ENCODE measurements around the gene DISP1.
A peak's percentile ranks its signal among the peaks of the same experiment; 100 is the strongest.

DISP1 gene, protein sequence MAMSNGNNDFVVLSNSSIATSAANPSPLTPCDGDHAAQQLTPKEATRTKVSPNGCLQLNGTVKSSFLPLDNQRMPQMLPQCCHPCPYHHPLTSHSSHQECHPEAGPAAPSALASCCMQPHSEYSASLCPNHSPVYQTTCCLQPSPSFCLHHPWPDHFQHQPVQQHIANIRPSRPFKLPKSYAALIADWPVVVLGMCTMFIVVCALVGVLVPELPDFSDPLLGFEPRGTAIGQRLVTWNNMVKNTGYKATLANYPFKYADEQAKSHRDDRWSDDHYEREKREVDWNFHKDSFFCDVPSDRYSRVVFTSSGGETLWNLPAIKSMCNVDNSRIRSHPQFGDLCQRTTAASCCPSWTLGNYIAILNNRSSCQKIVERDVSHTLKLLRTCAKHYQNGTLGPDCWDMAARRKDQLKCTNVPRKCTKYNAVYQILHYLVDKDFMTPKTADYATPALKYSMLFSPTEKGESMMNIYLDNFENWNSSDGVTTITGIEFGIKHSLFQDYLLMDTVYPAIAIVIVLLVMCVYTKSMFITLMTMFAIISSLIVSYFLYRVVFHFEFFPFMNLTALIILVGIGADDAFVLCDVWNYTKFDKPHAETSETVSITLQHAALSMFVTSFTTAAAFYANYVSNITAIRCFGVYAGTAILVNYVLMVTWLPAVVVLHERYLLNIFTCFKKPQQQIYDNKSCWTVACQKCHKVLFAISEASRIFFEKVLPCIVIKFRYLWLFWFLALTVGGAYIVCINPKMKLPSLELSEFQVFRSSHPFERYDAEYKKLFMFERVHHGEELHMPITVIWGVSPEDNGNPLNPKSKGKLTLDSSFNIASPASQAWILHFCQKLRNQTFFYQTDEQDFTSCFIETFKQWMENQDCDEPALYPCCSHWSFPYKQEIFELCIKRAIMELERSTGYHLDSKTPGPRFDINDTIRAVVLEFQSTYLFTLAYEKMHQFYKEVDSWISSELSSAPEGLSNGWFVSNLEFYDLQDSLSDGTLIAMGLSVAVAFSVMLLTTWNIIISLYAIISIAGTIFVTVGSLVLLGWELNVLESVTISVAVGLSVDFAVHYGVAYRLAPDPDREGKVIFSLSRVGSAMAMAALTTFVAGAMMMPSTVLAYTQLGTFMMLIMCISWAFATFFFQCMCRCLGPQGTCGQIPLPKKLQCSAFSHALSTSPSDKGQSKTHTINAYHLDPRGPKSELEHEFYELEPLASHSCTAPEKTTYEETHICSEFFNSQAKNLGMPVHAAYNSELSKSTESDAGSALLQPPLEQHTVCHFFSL (N-terminal part only)

DNA sequence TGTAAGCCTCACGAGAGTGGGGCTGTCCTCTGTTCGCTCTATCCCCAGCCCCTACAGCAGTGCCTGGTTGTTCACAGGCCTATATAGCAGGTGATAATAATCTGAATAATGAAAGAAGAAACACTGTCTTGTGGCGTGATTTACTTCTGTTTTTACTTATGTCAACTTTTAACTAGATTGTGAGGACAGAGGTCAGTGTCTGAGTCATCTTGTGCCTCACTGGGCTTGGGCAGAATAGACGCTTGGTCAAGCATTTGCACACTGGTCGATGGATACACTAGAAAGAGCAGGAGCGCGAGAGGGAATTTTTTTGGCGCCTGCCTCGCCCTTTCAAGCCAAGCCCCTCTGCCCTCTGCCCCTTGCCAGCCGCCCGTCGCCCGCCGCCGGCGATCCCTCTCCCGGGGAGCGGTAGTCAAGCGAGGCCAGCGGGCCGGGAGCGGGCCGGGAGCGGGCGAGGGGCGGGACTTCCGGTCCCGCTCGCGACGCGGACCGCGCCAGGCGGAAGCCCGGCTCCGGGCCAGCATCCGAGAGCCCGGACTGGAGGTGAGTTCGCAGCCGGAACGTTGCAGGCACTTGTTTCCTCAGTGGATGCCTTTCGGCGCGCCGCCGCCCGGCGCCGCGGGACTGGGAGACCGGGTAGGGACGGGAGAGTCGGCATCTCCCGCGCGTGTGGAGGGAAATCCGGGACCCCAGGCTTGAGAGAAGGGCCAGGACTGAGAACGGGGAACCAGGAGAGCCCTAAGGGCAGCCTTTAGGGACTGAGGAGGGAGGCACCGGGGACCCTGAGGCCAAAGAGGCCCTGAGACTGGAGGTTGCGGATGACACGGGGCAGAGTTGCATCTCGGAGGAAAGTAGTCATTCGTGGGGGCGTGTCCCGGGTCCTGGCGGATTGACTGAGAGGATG is at the start of gene DISP1:
Gene DISP1 (plus strand): TSS at position 504 of the 904 bp plus-strand sequence. CDS start 127,785 bp downstream, outside the sequence.
- DNase-seq (ENCODE audit: low read depth in 2 of 2, low spot score in 1 of 2) = peak; percentile 47 to 50

DNA sequence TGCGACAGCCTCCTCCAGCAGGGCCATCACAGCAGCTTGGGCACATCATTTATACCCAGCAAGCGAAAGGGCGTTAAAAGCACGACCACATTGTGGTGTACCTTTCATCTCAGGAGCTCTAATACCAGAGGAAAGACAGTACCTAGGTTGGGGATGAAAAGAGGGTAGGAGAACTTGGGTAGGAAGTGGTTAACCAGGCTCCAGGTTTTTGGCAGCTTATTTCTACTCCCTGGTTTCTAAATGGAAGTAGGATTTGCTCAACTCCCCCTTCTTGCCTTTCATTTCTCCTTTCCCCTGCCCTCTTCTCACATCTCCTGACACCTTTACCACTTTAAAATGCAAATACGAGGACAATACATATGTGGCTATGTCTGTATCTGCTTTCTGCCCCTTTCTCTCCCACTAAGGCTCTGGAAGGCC is 47.7 kb upstream of the DISP1 start:
- DNase-seq (ENCODE audit: low read depth in 2 of 2, low spot score in 1 of 2) = no peak

DNA sequence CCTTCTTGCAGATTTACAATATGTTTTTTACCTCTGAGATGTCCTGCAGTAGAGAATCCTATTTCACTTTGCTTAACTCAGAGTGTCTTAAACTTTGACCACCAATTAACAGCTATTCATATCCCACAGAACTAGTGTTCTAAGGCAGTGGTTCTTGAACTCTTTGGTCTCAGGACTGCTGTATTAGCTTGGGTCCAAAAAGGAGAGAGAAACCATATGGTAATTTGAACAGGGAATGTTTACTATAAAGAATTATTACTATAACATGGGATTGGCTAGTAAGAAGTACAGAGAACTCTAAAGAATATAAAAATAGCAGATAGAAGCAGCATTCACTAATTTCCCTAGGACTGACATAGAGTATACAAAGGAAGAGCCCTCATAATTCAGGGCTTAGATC is 46.2 kb upstream of the DISP1 start:
- no peak for DNase-seq (ENCODE audit: low read depth in 2 of 2, low spot score in 1 of 2)

DNA sequence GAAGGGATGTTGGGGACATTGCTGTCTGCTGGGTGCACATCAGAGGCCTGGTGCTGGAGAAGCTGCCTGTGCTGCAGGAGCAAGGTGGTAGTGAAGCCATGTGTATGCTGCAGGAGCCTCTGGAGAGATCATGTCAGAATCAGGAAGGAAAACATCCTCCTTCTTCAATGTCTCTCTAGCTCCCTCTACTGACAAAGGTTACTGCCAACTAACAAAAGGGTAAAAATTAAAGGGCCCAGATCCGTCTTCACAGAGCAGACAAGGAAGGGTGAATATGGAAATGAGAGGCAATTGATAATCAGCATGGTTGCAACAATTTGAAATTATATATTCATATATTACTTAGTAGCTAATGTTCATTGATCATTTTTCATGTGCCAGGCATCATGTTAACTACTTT is 45.7 kb upstream of the DISP1 start:
- DNase-seq (ENCODE audit: low read depth in 2 of 2, low spot score in 1 of 2) = no peak

DNA sequence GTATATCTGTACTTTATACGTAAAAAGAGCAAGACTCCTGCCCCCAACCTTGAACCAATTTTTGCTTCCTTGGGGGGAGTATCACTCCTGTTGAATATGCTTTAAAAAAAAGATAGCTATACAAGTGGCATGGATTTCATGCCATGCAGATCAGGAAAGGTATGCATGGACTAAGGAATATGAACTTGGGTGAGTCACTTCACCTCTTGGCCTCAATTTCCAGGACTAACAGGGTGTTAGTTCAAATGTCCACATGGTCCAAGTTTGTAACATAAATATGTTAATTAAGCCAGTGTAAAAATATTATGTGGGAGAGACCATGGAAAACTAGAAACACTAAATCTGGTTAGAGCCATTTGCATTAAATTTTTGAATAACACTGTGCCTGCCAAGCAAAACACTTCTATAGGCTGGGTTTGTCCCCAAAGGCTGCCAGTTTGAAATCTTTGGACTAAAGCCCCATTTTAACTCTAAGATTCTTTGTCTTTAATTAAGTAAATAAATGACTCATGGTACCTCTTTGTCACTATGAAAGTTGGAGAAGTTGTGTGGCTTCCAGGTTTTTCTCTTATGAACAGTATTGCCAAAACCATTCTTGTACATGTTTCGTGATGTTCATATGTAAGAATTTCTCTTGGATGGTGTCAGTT is 44.7 kb upstream of the DISP1 start:
- DNase-seq (ENCODE audit: low read depth in 2 of 2, low spot score in 1 of 2) = no peak

DNA sequence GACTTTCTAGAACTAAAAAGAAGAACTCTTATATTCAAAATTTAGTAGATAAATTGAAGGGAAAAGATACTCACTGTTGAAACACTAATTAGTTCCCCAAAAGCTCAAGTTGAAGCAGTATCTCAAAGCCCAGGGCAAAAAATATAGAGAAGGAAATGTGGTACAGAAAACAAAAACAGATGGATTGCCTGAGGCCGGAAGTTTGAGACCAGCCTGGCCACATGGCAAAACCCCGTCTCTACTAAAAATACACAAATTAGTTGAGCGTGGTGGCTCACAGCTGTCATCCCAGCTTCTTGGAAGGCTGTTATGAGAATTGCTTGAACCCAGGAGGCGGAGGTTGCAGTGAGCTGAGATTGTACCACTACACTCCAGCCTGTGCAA is 41.9 kb upstream of the DISP1 start:
- DNase-seq (ENCODE audit: low read depth in 2 of 2, low spot score in 1 of 2) = no peak

DNA sequence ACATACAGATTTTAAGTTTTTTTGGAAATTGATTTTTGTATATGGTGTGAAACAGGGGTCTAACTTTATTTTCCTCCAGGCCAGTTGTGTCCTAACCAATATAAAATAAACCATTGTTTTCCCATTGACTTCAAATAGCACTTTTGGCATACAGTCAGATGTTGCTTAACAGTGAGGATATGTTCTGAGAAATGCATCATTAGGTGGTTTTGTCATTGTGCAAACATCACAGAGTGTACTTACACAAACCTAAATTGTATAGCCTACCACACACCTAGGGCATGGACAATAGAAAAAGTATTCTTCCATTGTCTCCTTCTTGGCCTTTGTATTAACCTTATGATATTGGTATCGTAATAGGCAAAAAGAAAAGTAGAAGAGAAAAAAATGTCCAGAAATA is 37.4 kb upstream of the DISP1 start:
- DNase-seq (ENCODE audit: low read depth in 2 of 2, low spot score in 1 of 2) = no peak

DNA sequence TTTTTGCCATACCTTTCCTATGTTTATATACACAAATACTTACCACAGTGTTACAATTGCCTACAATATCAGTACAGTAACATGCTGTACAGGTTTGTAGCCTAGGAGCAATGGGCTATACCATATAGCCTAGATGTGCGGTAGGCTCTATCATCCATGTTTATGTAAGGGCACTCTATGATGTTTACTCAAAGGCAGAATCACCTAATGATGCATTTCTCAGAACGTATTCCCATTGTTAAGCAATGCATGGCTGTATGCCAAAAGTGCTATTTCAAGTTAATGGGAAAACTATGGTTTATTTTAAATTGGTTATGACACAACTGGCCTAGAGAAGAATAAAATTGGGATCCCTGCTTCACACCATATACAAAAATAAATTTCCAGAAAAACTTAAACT is 36.9 kb upstream of the DISP1 start:
- DNase-seq (ENCODE audit: low read depth in 2 of 2, low spot score in 1 of 2) = no peak

DNA sequence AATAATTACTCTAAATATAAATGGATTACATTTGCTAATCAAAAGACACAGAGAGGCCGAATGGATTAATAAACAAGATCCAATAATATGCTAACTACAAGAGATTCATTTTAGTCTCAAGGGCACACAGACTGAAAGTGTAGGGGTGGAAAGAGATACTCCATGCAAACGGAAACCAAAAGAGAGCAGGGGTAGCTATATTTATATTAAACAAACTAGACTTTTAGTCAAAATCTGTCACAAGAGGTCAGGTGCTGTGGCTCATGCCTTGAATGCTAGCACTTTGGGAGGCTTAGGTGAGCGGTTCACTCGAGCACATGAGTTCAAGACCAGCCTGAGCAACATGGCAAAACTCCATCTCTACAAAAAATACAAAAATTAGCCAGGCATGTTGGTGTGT is 33.6 kb upstream of the DISP1 start:
- DNase-seq (ENCODE audit: low read depth in 2 of 2, low spot score in 1 of 2) = no peak

DNA sequence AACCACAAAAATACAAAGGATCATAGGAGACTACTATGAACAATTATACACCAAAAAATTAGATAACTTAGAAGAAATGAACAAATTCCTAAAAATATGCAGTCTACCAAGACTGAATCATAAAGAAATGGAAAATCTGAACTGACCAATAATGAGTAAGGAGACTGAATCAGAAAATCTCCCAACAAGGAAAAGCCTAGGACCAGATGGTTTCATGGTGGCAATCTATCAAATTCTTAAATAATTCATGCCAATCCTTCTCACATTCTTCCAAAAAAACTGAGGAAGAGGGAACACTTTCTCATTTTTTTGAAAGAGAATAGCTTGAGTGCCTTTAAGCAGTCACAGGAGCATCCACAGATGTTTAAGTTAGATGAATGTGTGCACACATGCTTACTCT is 31.8 kb upstream of the DISP1 start:
- no peak for DNase-seq (ENCODE audit: low read depth in 2 of 2, low spot score in 1 of 2)

DNA sequence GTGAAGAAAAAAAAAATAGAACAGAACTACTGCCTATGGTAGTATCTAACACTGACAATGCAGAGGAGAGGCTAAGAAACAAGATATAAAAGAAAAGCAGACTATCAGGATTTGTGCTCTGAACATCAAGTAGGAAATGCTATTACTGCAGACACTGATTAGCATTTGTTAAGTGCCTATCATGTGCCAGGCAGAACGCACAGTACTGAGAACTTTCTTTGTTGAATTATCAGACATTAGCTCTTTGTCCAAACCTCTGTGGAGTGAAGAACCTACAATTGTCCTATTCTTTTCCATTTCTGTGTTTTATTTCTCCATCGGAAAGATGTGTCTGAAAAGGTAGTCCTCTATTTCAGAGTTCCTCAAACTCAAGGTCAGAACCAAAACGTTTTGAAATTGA is 30.5 kb upstream of the DISP1 start:
- no peak for DNase-seq (ENCODE audit: low read depth in 2 of 2, low spot score in 1 of 2)

DNA sequence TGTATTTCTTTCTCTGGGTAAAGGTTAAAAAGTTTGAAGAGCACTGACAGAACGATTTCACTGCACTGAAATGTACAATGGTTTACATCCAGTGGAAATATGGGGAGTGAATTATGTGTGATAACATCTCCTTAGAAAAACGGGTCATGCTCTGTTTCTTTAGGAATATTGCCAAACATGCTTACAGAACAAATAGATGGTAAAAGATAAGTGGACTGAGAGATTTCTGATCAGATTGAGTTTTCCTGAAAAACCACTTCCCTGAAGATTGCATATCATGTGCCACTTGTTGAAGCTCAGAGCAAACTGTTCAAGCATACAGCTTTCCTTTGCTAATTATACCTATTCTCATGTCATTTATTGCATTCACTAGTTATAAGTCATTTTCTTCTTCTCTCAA is 29.9 kb upstream of the DISP1 start:
- DNase-seq (ENCODE audit: low read depth in 2 of 2, low spot score in 1 of 2) = no peak

DNA sequence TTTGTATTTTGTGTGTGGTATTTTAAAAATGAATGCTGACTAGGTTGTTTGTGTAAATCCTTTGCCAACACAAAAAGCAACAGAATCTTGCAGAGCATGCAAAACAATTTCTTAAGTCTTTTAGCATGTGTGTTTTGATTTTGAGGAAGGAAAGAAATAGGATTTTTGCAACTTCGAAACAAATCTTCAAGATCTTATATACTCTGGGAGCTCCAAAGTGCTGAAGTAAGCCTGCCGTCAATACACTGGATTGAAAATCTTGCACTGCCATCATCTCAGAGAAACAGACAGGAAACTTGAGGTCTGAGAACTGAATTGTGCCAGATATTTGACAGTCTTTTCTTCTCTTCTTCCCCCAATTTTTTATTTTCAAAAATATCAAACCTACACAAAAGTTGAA is 29.3 kb upstream of the DISP1 start:
- DNase-seq (ENCODE audit: low read depth in 2 of 2, low spot score in 1 of 2) = no peak

DNA sequence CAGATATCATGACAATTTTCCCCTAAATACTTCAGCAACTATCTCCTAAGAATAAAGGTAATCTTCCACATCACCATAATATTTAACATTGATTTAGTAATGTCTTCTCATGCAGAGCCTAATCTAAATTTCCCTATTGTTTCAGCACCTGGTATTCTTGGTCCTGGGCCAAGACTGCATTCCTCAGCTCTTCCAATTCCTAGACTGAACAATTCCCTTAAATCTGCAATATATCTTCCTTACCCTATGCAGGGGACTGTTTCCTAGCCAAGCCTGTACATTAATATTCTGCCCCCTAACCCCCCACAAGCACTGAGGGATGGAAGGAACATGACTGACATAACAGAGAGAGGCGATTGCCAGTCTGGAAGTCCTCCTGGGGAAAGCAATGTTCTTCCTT is 28.7 kb upstream of the DISP1 start:
- no peak for DNase-seq (ENCODE audit: low read depth in 2 of 2, low spot score in 1 of 2)

DNA sequence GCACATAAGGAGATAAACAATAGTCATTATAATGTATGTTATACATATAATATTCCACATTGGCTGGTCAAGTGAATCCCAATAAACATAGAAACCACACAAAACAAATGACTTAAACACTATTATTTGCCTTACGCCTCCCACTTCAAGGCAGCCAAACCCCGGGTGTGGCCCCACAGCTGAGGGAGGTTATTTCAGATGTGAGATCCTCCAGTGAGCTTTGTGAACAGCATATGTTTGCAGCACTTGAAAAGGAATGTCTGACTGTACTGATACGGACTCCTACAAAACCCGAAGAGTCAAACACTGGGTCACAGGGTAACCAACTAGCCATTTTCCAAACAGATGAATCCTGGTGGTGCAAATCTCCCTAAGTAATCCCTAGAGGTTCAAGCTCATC is 27.1 kb upstream of the DISP1 start:
- DNase-seq (ENCODE audit: low read depth in 2 of 2, low spot score in 1 of 2) = no peak

DNA sequence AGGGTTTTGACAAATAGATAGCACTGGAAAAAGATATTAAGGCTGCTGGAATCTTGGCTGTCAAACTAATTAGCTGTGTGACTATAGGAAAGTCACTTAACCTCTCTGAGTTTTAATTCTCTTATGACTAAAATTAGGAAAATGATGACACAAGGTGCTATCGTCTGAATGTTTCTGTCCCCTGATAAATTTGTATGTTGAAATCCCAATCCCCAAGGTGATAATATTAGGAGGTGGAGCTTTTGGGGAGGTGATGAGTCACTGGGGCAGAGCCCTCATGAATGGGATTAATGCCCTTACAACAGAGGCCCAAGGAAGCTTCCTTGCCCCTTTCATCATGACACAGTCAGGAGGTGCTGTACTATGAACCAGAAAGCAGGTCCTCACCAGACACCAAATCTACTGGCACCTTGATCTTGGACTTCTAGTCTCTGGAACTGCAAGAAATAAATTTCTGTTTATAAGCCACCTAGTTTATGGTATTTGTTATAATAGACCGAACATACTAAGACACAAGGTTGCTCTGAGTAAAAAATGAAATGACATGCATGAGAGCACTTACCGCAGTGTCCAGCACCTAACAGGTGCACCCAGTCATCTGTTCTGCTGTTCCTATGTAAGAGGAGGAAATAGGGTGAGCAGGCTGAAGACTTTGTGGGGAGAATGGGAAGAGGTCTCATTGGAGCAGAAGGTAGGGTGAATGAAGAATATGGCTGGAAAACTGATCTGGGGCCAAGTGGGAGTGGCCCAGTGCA is 26.3 kb upstream of the DISP1 start:
- DNase-seq (ENCODE audit: low read depth in 2 of 2, low spot score in 1 of 2) = no peak

DNA sequence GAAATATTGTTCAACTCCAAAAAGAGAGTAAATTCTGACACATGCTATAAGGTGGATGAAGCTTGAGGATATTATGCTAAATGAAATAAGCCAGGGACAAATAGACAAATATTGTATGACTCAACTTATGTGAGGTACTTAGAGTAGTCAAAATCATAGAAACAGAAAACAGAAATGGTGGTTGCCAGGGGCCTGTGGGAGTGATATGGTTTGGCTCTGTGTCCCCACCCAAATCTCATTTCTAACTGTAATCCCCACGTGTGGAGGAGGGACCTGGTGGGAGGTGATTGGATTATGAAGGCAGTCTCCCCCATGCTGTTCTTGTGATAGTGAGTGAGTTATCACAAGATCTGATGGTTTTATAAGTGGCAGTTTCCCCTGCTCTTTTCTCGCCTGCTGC is 24.7 kb upstream of the DISP1 start:
- no peak for DNase-seq (ENCODE audit: low read depth in 2 of 2, low spot score in 1 of 2)

DNA sequence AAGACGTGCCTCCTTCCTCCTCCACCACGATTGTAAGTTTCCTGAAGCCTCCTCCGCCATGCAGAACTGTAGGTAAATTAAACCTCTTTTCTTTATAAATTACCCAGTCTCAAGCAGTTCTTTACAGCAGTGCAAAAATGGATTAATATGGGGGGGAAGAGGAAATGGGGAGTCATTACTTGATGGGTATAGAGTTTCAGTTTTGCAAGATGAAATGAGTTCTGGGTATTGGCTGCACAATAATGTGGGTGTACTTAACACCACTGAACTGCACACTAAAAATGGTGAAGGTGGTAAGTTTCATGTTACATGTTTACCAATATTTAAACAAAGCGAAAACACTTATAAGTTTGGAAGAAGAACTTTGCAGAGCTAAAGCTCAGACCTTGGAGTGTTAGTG is 24.3 kb upstream of the DISP1 start:
- DNase-seq (ENCODE audit: low read depth in 2 of 2, low spot score in 1 of 2) = no peak

DNA sequence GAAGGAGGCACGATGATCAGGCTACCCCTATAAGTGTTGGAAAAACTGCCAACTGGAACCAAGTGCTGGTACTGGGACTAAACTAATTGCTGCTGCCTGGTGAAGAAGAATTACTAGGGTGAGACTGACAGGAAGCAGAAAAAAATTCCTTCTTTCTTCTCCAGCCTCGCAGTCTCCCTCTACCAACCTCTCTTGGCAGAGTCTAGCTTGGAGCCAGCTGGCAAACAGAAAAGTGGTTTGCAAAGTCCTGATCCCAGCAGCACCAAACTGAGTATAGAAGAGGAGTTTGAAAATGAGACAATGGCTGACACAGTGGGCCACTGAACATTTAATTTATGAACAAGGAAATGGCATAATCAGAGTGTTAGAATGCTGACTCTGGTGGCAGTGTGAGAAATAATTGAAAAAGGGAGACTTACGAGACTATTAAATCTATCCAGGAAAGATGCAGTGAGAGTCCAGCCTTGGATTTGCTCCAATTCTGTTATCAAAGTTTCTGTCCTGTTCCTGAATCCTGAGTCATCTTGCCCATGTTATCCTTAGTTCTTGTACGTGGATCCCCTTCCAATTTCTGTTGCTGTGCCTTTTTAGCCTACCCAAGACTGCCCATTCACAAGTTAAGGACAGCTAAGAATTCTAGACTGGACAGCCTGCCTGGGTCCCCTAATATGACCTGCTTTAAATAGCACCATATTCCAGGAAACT is 23.7 kb upstream of the DISP1 start:
- no peak for DNase-seq (ENCODE audit: low read depth in 2 of 2, low spot score in 1 of 2)

All from stimulated activated CD8-positive, alpha-beta memory T cell treated with anti-CD3 and anti-CD28 coated beads, Interleukin-4, amount 100 ng/mL, for 4 hours (primary cell).